ENCODE data around the gene CWH43. TPM values are rescaled to one million over a fixed set of nuclear protein-coding genes. Genes with fewer than 3 reads are reported as not detected.

CWH43 gene
- total RNA-seq, 4 donors from 2014 or later: not detected

- 13 to 16% methylated on average over 16 to 18 of the region's 18 CpGs for WGBS, 2 donors
- H3K27me3 ChIP-seq: peaks cover 0 to 34% of the 10 kb centered on the region in 2 donors
- H3K4me3 ChIP-seq: no peak overlapping the region
- H3K27ac ChIP-seq: no peak overlapping the region
- TF ChIP-seq POLR2A (IDR thresholded peaks at IDR 0.05) (no peak), CTCF (IDR thresholded peaks at IDR 0.05) (no peak), EP300 (IDR thresholded peaks at IDR 0.05) (no peak)
- H3K36me3 ChIP-seq: no peaks in the 10 kb centered on the region
- peaks cover 0 to 12% (median 0%) of the 10 kb centered on the region in 4 donors for H3K9me3 ChIP-seq
- H3K4me1 ChIP-seq: peaks cover 0 to 7% (median 0%) of the 10 kb centered on the region in 4 donors
- no peak for DNase-seq (ENCODE audit: low spot score in 2 of 2)
These were observed 486 bp upstream of the CWH43 start for GRCh38 chr4:48985602-48985975.

- Histone ChIP-seq H3K4me1 (peaks cover 0 to 7% (median 0%) of the 10 kb centered on the region in 4 donors), H3K36me3 (no peaks in the 10 kb centered on the region), H3K4me3 (no peak overlapping the region), H3K27ac (no peak overlapping the region), H3K9me3 (peaks cover 0 to 12% (median 0%) of the 10 kb centered on the region in 4 donors), H3K27me3 (peaks cover 0 to 34% of the 10 kb centered on the region in 2 donors)
- TF ChIP-seq EP300 (IDR thresholded peaks at IDR 0.05) (no peak), CTCF (IDR thresholded peaks at IDR 0.05) (no peak), POLR2A (IDR thresholded peaks at IDR 0.05) (no peak)
- no peak for DNase-seq (ENCODE audit: low spot score in 2 of 2)
- WGBS, 2 donors: 35 to 42% methylated on average over 27 of the region's 27 CpGs
These were observed 634 bp downstream of the CWH43 start for GRCh38 chr4:48986654-48987164.

GRCh38 chr4:48989461-48990203, 3.6 kb downstream of the CWH43 start:
- no peak for TF ChIP-seq EP300 (IDR thresholded peaks at IDR 0.05)
- no peak for TF ChIP-seq CTCF (IDR thresholded peaks at IDR 0.05)
- TF ChIP-seq POLR2A (IDR thresholded peaks at IDR 0.05): no peak
- Histone ChIP-seq H3K36me3 (no peaks in the 10 kb centered on the region), H3K4me3 (no peak overlapping the region), H3K27me3 (peaks cover 0 to 34% of the 10 kb centered on the region in 2 donors), H3K27ac (no peak overlapping the region), H3K9me3 (no peaks in the 10 kb centered on the region), H3K4me1 (peaks cover 0 to 7% (median 0%) of the 10 kb centered on the region in 4 donors)
- no peak for DNase-seq (ENCODE audit: low spot score in 2 of 2)
- 72 to 75% methylated on average over 5 of the region's 5 CpGs for WGBS, 2 donors

GRCh38 chr4:48991357-48991756, 5.3 kb downstream of the CWH43 start:
- H3K4me1 ChIP-seq: peaks cover 0 to under 1% (median 0%) of the 10 kb centered on the region in 4 donors
- TF ChIP-seq CTCF (IDR thresholded peaks at IDR 0.05) (no peak), EP300 (IDR thresholded peaks at IDR 0.05) (no peak), POLR2A (IDR thresholded peaks at IDR 0.05) (no peak)
- DNase-seq (ENCODE audit: low spot score in 2 of 2): no peak
- H3K36me3 ChIP-seq: no peaks in the 10 kb centered on the region
- H3K9me3 ChIP-seq: no peaks in the 10 kb centered on the region
- H3K27me3 ChIP-seq: peaks cover 0 to 20% of the 10 kb centered on the region in 2 donors
- no peak overlapping the region for H3K4me3 ChIP-seq
- no peak overlapping the region for H3K27ac ChIP-seq
- WGBS, 2 donors: 87 to 89% methylated on average over 3 of the region's 3 CpGs

- no peak for DNase-seq (ENCODE audit: low spot score in 2 of 2)
- Histone ChIP-seq H3K27me3 (no peaks in the 10 kb centered on the region), H3K4me3 (no peak overlapping the region), H3K4me1 (no peaks in the 10 kb centered on the region), H3K36me3 (no peaks in the 10 kb centered on the region), H3K9me3 (no peaks in the 10 kb centered on the region), H3K27ac (no peak overlapping the region)
- 74 to 78% methylated on average over 3 of the region's 3 CpGs for WGBS, 2 donors
- no peak for TF ChIP-seq POLR2A (IDR thresholded peaks at IDR 0.05)
- TF ChIP-seq CTCF (IDR thresholded peaks at IDR 0.05): no peak
- TF ChIP-seq EP300 (IDR thresholded peaks at IDR 0.05): no peak
These were observed 11.9 kb downstream of the CWH43 start for GRCh38 chr4:48997962-48998361.
